Left kidney (tissue), 2 donors: Measurements from ENCODE around the gene RNF112. TPM values are rescaled to one million over a fixed set of nuclear protein-coding genes. Genes with fewer than 3 reads are reported as not detected.

Experiments
- DNase-seq: peaks from one replicate; pipeline ENCODE4 v3.0.0-alpha.2; 2013
- polyA plus RNA-seq: library from polyadenylated mRNA; unstranded; fragments of 120-200 nt; gene quantifications from one replicate; pipeline ENCODE4 v1.2.1, GENCODE V29; 2013; ENCODE audit not compliant: insufficient read length

RNF112 gene
- polyA plus RNA-seq, 1 donor: 1.3 TPM

DNA sequence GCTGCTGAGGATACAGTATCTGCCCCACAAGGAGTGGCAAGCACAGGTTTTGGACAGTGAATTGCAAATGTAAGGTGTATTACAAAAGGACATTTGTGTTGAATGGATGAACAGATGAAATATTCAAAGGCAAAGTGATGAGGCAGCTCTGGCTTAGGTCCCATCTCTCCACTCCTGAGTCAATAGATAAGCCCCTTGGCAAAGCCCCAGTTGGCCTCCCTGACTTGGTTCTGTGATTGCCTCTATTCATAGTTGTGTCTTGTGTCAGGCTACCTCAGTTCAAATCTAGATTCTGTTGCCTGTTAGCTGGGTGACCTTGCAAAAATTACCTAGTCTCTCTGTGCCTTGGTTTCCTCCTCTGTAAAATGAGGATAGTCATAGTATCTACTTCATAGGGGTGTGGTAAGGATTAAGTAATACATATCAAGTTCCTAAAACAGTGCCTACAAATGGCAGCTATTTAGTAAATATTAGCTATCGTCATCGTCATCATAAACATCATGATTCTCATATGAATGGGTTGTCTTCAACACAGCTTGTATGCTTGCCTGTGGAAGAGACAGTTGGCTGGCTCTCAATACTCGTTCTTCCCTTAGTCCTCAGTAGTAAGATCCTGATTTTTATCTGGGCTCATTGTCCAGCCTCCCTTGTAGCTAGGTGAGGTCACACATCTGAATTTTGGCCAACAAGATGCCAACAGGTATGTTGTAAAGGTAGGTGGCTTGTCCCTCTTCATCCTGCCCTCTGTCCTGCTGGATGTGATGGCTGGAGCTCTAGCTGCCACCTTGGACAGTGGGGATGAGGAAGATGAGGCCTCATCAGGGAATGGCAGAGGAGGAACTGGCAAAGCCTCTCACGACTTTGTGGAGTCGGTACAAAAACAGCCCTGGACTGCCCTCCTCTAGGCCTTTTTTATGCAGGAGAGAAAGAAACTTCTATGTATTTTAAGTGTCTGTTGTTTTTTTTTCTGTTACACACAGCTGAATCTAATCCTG lies 21.9 kb upstream of the RNF112 start:
- DNase-seq: no peak

DNA sequence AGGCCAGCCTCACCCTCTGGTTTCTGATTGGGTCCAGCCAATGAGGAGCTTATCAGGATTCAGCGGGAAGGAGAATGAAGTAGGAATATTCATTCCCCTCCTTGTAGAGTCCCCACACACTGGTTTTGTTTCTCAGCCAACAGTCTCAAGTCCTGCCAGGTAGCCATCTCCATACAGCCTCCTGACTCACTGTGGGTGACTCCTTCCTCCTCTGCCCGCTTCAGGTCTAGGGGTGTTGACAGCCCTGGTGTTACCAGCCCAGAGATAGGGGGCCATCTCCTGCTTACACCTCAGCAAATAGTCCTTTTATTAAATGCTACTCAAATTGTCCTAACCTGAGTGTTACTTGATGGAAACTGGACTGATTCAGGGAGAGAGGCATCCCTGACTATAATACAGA lies 20.1 kb upstream of the RNF112 start:
- no peak for DNase-seq

DNA sequence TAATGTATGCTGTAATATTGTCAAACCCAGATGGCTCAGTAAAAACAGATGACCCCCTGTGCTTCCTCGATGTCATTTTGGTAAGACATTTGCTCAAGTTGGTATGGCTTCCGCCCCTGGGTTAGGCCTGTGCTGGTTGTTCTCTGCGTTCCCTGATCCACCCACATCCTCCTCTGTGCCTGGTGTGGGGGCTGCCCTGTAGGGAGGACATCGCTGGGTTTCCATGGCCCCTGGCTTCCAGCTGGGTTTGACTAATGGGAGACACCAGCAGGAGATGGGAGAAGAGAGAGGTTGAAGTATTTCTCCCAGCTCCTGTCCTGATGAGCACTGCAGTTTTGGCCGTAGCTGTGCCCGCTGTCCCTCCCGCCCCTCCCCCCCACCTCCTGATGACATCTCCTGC lies 19.6 kb upstream of the RNF112 start:
- DNase-seq: no peak

GRCh38 chr17:19392303-19392702 lies 18.7 kb upstream of the RNF112 start:
- no peak for DNase-seq

- no peak for DNase-seq
Observed at GRCh38 chr17:19397556-19398041, 13.4 kb upstream of the RNF112 start.

DNA sequence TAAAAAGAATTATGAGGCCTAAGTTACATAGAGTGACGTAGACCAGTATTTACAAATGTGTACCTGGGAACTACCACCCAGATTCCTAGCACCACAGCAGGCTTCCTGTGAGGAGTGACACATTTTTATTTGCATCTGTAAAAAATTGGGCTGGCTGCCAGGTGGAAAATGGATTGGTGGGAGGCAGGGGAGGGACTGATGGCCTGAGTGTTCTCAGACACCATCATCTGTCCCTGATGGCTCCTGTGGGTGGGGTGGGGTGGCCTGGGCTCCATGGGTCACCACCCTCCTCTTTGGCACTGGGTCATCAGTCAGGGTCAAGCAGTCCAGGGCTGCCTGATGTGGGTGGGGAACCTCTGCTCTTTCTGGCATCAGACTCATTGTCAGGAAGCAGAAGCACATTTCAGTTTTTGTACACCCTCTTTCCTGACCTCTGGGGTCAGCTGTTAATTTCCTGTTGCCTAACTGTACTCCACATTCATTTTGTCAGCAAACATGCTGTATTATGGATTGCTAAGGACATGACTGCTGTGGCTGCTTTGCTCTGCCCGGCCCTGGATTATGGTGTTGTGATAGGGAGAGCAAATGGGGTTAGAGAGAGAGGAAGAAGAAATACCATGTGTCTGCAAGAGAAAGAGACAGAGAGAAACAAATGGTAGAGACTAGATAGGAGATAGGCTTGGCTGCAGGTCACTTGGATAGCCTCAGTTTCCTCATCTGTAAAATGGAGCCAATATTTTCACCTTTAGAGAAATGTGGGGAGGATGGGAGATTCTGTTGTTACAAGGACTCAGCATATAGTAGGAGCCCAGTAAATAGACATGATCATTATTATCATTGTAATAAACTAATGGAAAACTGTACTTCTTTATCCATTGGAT lies 12.5 kb upstream of the RNF112 start:
- DNase-seq: no peak

DNA sequence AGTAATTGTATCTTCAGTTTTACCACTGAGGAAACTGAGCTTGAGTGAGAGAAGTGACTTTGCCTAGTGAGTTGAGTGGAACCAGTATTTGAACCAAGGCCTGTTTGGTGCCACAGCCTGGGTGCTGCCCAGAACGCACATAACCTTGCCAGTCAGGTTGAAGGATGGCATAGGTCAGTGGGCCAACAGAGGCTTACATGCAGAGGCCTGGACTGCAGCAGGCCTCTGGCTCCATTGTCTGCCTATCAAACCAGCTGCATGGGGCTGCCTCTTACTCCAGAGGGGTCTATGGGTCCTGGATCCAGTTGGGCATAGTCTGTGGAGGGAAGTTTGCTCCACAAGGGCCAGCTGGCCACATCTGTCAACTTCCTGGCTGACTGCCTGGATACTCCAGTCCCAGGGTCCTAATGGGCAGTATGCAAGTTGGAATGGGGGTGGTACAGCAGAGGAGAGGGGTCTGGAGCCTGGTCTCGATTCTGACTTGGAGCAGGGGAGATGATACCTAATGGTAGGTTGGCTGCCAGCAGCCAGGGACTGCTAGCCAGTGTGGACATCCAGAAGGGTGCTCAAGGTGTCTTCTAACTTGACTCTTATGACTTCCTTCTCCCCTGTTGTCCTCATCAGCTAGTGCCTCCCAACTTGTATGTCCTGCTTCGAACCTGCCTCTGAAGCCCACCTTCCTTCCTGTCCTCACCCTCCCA lies 11.1 kb upstream of the RNF112 start:
- DNase-seq: no peak

- DNase-seq: no peak
Observed at GRCh38 chr17:19401321-19402010, 9.6 kb upstream of the RNF112 start.

DNA sequence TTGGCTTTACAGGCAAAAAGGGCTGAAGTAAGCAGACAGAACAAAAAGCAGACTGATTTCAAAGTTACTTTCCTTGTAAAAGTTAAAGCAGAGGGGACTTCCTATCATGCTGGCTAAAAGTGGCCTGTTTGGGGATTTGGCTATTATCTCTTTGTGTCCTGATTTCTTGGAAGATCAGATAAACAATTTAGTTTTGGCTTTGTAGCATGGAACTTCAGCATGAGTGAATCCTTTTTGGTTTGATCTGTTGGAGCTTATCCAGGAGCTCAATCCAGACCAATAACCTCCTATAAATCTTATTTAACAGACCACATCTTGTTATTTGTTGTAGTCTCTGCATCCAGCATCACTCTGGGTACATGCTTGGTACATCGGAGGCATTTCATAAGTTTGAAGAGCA lies 8.9 kb upstream of the RNF112 start:
- DNase-seq: no peak

- no peak for DNase-seq
Observed at GRCh38 chr17:19403021-19403420, 8.0 kb upstream of the RNF112 start.

GRCh38 chr17:19404264-19404663 lies 6.8 kb upstream of the RNF112 start:
- no peak for DNase-seq

DNA sequence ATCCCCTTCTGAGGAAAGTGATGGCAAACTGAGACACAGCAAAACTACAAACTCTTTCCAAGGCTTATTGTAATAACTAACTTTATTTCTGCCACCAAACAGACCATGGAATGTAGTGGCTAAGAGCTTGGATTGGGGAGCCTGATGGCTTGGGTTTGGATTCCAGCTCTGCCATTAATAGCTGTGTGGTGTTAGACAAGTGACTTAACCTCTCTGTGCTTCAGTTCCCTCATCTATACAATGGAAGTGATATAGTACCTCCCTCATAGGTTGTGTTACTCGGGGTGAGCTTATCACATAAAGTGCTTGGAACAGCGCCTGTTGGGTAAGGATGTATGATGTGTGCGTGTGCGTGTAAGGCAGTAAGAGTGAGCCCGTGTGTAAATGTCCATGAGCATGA lies 5.9 kb upstream of the RNF112 start:
- no peak for DNase-seq

DNA sequence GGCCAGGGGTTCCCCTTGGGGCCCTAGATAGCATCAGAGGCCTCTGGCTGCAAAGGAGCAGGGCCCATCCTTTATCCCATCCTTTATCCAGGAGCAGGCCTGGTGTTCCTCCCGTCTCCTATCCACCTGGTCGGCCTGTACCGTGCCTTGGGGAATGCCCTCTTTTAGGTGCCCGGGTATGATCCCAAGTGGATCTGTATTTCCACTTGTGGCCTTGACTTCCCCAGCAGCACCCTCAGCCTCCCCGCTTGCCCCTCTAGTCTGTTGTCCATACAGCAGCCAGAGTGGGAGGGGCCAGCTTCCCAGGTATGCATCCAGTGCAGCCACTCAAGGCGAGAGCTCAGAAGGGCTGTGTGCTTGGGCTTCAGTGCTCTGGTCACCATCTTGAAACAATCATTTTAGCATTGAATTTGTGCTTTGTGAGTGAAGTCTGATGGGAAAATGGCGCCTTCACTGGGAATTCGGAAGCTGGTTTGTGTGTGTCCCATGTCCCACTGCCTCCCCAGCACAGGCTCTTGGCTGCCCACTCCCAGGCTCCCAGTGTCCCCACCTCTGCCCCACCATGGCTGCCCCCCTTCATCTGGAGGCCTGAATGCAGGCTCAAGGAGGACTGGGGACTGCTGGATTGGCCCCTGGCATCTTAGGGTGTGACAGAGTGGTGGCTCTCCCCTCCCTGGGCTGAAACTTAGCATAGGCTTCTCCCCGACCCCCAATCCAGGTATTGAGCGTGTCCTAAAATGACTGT lies 3.3 kb upstream of the RNF112 start:
- DNase-seq: no peak

- DNase-seq: no peak
Observed at GRCh38 chr17:19408346-19408710, 2.7 kb upstream of the RNF112 start.

GRCh38 chr17:19409066-19409465 lies 2.0 kb upstream of the RNF112 start:
- no peak for DNase-seq

GRCh38 chr17:19409509-19409908 lies 1.5 kb upstream of the RNF112 start:
- no peak for DNase-seq

DNA sequence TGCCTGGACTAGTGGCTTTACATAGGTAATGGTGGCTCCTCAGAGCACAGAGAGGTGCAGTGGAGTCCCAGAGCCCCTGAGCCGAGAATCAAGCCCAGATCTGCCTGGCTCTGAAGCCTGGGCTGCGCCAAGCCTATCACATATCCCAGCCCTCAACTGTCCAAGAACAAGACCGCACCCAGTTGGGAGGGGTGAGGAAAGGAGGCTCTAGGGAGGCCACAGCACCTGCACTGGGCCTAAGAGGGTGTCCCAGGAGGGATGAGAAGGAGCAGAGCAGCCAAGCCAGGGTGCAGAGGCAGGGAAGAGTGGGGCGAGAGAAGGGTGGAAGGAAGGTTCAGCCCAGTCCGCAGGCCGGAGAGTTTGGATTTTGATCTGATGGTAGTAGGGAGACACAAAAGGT lies 941 bp upstream of the RNF112 start:
- no peak for DNase-seq

DNA sequence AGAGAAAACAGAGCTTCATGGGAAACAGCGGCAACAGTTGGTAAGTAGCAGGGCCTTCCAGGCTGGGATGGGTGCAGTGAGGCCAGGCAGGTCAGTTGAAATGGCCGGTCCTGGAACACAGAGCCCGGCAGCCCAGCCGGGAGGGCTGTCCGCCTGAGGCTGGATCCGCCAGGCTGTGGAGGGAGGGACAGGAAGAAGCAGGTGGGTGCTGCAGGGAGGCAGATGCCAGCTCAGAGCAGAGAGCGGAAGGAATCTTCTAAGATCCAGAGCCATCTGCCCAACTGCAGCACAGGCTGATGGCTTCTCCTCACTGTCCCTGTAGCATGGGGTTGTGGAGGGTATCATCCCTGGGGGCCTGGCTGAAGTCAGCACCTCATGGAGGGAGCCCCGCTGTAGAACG lies 599 bp downstream of the RNF112 start:
- no peak for DNase-seq

GRCh38 chr17:19412510-19412909 lies 1.5 kb downstream of the RNF112 start:
- DNase-seq: no peak

GRCh38 chr17:19412984-19413383 lies 2.0 kb downstream of the RNF112 start:
- no peak for DNase-seq

GRCh38 chr17:19413761-19414160 lies 2.7 kb downstream of the RNF112 start:
- no peak for DNase-seq
